Measurements from ENCODE around the gene MPZL3. TPM values are rescaled to one million over a fixed set of nuclear protein-coding genes. Genes with fewer than 3 reads are reported as not detected.

Gene MPZL3
- total and polyA plus RNA-seq, 9 donors: 0.25 to 7.0 (median 1.0) TPM

DNA sequence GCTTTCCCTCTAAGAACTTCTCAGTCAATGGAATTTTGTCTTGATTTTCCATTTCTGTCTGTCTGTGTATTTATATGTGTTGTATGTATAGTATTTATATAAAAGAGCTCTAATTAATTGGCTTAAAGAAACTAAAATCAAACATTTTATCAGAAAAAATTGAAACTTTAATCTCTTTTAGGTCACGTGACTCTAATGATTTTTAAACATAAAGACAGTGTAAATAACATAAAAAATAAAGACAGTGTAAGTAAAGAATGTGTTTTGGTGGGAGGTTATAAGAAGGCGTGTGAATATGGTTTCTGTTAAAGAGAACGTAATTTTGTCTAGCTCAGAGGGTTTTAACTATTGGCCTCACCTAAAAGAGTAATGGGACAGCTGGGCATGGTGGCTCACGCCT, 29.7 kb downstream of the MPZL3 start:
- intact Hi-C loops (cut with DNase I): no loop called here
- Histone ChIP-seq H3K4me3 (no peak overlapping the region), H3K27ac (no peak overlapping the region), H3K27me3 (no peaks in the 10 kb centered on the region), H3K4me1 (ENCODE audit: insufficient read depth) (no peaks in the 10 kb centered on the region), H3K9me3 (no peaks in the 10 kb centered on the region), H3K36me3 (no peaks in the 10 kb centered on the region)
- 44 to 63% (median 48%) methylated on average over 4 of the region's 4 CpGs for WGBS, 3 donors
- TF ChIP-seq EP300 (IDR thresholded peaks at IDR 0.05) (no peak), POLR2A (IDR thresholded peaks at IDR 0.05) (no peak), CTCF (IDR thresholded peaks at IDR 0.05) (no peak)
- DNase-seq: no peak

GRCh38 chr11:118221419-118221818, 30.7 kb downstream of the MPZL3 start:
- TF ChIP-seq CTCF (IDR thresholded peaks at IDR 0.05) (no peak), POLR2A (IDR thresholded peaks at IDR 0.05) (no peak), EP300 (IDR thresholded peaks at IDR 0.05) (no peak)
- no peaks in the 10 kb centered on the region for H3K27me3 ChIP-seq
- no peaks in the 10 kb centered on the region for H3K9me3 ChIP-seq
- no peaks in the 10 kb centered on the region for H3K4me1 ChIP-seq (ENCODE audit: insufficient read depth)
- H3K36me3 ChIP-seq: no peaks in the 10 kb centered on the region
- 57 to 71% (median 68%) methylated on average over 5 of the region's 5 CpGs for WGBS, 3 donors
- H3K4me3 ChIP-seq: no peak overlapping the region
- DNase-seq: no peak
- no peak overlapping the region for H3K27ac ChIP-seq
- intact Hi-C loops (cut with DNase I): no loop called here

- Histone ChIP-seq H3K27me3 (no peaks in the 10 kb centered on the region), H3K4me3 (no peak overlapping the region), H3K36me3 (no peaks in the 10 kb centered on the region), H3K4me1 (ENCODE audit: insufficient read depth) (no peaks in the 10 kb centered on the region), H3K9me3 (no peaks in the 10 kb centered on the region), H3K27ac (no peak overlapping the region)
- WGBS, 3 donors: 72 to 88% (median 72%) methylated on average over 1 of the region's 1 CpG
- no peak for TF ChIP-seq POLR2A (IDR thresholded peaks at IDR 0.05)
- TF ChIP-seq EP300 (IDR thresholded peaks at IDR 0.05): no peak
- TF ChIP-seq CTCF (IDR thresholded peaks at IDR 0.05): no peak
- intact Hi-C loops (cut with DNase I): no loop called here
- DNase-seq: no peak
Observed at GRCh38 chr11:118219732-118220131, 32.4 kb downstream of the MPZL3 start.

GRCh38 chr11:118219244-118219643, 32.9 kb downstream of the MPZL3 start:
- Histone ChIP-seq H3K27me3 (no peaks in the 10 kb centered on the region), H3K4me1 (ENCODE audit: insufficient read depth) (no peaks in the 10 kb centered on the region), H3K36me3 (no peaks in the 10 kb centered on the region), H3K27ac (no peak overlapping the region), H3K9me3 (no peaks in the 10 kb centered on the region), H3K4me3 (no peak overlapping the region)
- TF ChIP-seq EP300 (IDR thresholded peaks at IDR 0.05) (no peak), POLR2A (IDR thresholded peaks at IDR 0.05) (no peak), CTCF (IDR thresholded peaks at IDR 0.05) (no peak)
- intact Hi-C loops (cut with DNase I): no loop called here
- no peak for DNase-seq

- 83 to 96% (median 88%) methylated on average over 3 of the region's 3 CpGs for WGBS, 3 donors
- intact Hi-C loops (cut with DNase I): no loop called here
- Histone ChIP-seq H3K27me3 (no peaks in the 10 kb centered on the region), H3K4me1 (ENCODE audit: insufficient read depth) (no peaks in the 10 kb centered on the region), H3K4me3 (no peak overlapping the region), H3K27ac (no peak overlapping the region), H3K36me3 (no peaks in the 10 kb centered on the region), H3K9me3 (no peaks in the 10 kb centered on the region)
- TF ChIP-seq CTCF (IDR thresholded peaks at IDR 0.05) (no peak), EP300 (IDR thresholded peaks at IDR 0.05) (no peak), POLR2A (IDR thresholded peaks at IDR 0.05) (no peak)
- DNase-seq: no peak
Observed at GRCh38 chr11:118217575-118217974, 34.6 kb downstream of the MPZL3 start.
